SK-MEL-5 (cell line): ENCODE results near the gene SKIC2. TPM values are rescaled to one million over a fixed set of nuclear protein-coding genes. Genes with fewer than 3 reads are reported as not detected.
A peak's percentile ranks its signal among the peaks of the same experiment; 100 is the strongest.

ENCODE experiments used
- DNase-seq: peaks from one replicate; pipeline ENCODE4 v3.0.0-alpha.2; 2016; ENCODE audit warnings: low read depth, low spot score
- in situ Hi-C: cut with HindIII; loops from 2 replicates; pipeline ENCODE4 v1.10.0; 2016; ENCODE audit warnings: low sequenced_read_pairs, high pct_unique_total_duplicates, low pct_unique_long_range_greater_than_20kb
- total RNA-seq: library from RNA; depleted of rRNA; stranded (reverse); fragments of >200 nt; shearing (Covaris generic); gene quantifications from 2 replicates; pipeline ENCODE4 v1.2.3, GENCODE V29; 2014

Gene SKIC2
- total RNA-seq, 1 experiment from 2014 or later = 21.4 TPM

GRCh38 chr6:31935823-31936222 is 23.2 kb upstream of the SKIC2 start:
- in situ Hi-C loops = no loop called here
- no peak for DNase-seq

GRCh38 chr6:31940256-31940664 is 18.7 kb upstream of the SKIC2 start:
- DNase-seq = no peak
- in situ Hi-C loops = no loop called here

- in situ Hi-C loops = no loop called here
- DNase-seq = no peak
These were observed 15.2 kb upstream of the SKIC2 start for GRCh38 chr6:31943742-31944141.

DNA sequence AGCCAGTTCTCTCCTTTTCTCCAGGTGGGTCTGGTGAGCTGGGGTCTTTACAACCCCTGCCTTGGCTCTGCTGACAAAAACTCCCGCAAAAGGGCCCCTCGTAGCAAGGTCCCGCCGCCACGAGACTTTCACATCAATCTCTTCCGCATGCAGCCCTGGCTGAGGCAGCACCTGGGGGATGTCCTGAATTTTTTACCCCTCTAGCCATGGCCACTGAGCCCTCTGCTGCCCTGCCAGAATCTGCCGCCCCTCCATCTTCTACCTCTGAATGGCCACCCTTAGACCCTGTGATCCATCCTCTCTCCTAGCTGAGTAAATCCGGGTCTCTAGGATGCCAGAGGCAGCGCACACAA is 13.8 kb upstream of the SKIC2 start:
- in situ Hi-C loops = no loop called here
- no peak for DNase-seq

- in situ Hi-C loops = no loop called here
- DNase-seq = no peak
These were observed 13.2 kb upstream of the SKIC2 start, which contains the start of gene CFB for GRCh38 chr6:31945507-31946369. TSS of gene CFB (plus strand) at chr6:31946095. CDS start at chr6:31946222, 127 bp downstream.

GRCh38 chr6:31946370-31946885 is 12.5 kb upstream of the SKIC2 start:
- no peak for DNase-seq
- in situ Hi-C loops = no loop called here

GRCh38 chr6:31947070-31947675 is 11.8 kb upstream of the SKIC2 start:
- in situ Hi-C loops = no loop called here

DNA sequence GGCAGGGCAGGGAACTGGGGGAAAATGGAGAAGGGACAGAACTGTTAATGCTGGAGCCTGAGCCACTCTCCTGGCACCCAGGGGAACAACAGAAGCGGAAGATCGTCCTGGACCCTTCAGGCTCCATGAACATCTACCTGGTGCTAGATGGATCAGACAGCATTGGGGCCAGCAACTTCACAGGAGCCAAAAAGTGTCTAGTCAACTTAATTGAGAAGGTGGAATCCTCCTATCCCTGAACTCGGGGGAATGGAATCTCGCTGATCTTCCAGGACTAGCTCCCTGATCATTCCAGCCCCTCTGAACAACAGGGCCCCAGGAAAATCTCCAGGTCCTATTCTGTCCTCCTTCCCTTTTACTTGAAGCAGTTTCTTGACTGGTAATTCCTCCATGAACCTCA is 11.1 kb upstream of the SKIC2 start:
- in situ Hi-C loops = no loop called here
- DNase-seq = no peak

More at GRCh38 chr6:31947070-31947675, 11.8 kb upstream of the SKIC2 start:
- no peak for DNase-seq

DNA sequence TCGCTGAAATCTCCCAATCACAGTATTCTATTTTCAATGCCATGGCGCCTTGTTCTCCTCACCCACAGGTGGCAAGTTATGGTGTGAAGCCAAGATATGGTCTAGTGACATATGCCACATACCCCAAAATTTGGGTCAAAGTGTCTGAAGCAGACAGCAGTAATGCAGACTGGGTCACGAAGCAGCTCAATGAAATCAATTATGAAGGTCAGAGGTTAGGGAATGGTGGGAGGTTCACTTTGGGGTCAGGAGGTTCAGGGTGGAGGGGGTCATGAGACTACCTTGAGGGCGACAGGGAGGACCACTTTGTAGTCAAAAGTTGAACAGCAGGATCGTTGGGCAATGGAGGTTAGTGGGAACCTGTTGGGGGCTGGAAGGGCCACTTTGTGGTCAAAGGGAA is 10.7 kb upstream of the SKIC2 start:
- no peak for DNase-seq

GRCh38 chr6:31948753-31949413 is 10.1 kb upstream of the SKIC2 start:
- in situ Hi-C loops = no loop called here
- no peak for DNase-seq

More for the DNA sequence above, 10.7 kb upstream of the SKIC2 start:
- in situ Hi-C loops = no loop called here

- in situ Hi-C loops = no loop called here
- DNase-seq = no peak
These were observed 8.9 kb upstream of the SKIC2 start for GRCh38 chr6:31949926-31950548.

DNA sequence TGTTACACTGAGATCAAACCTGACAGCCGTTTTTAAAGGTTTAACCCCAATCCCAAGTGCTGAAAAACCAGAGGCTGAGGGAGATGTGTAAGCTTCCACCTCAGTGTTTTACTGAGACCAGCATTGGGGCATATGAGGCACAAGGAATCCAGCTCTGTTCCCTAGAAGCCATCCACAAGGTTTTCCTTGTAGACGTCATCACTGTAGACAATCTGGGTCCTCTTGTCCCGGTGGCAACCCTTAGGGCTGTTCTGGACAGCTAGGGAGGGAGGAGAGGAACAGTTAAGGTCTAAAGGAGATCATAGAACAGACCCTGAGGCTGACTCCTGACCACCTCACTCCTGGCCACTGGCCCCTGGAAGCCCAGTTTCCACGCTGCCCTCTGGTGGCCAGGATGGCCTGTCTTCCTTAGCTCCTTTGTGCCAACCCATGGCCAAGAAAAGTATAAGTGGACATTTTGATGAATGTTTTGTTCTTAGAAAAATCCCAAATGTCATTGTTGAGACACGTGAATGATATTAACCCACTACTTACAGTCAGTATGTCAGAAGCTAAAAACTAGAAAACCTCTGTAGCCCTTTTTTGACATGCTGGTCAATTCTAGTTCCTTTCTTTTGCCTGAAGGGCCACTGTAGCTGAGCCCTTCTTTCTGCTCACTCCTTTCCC is 6.7 kb upstream of the SKIC2 start:
- peak; percentile 76 for DNase-seq
- in situ Hi-C loops = no loop called here

DNA sequence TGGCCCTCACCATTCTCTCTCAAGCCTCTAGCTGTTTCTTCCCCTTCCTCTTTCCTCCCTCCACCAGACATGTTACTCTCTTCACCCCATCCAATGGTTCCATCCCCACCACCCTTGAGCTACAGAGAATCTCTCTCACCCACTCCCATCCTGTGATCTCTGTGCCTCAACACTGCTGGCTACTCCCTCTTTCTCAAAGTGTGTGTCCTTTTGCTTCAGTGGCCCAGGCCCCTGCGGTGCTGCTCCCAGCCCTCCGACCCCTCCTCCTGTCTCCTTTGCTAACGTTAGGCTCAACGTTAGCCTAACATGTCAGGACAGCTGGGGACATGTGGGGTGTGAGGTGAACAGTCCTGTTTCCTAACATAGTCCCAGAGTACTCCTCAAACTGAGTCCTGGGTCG is 6.1 kb upstream of the SKIC2 start:
- no peak for DNase-seq
- in situ Hi-C loops = no loop called here

GRCh38 chr6:31954511-31954910 is 4.5 kb upstream of the SKIC2 start:
- in situ Hi-C loops = no loop called here

GRCh38 chr6:31956796-31957195 is 2.2 kb upstream of the SKIC2 start:
- DNase-seq = no peak
- in situ Hi-C loops = no loop called here

More at GRCh38 chr6:31954511-31954910, 4.5 kb upstream of the SKIC2 start:
- no peak for DNase-seq

- in situ Hi-C loops = no loop called here
- no peak for DNase-seq
These were observed 599 bp upstream of the SKIC2 start for GRCh38 chr6:31958412-31958740.

- no peak for DNase-seq
- in situ Hi-C loops = no loop called here
These were observed 2.6 kb downstream of the SKIC2 start for GRCh38 chr6:31961616-31962015.

- no peak for DNase-seq
- in situ Hi-C loops = no loop called here
These were observed 4.9 kb downstream of the SKIC2 start for GRCh38 chr6:31963921-31964320.
